ENCODE data around the gene TNIP3. TPM values are rescaled to one million over a fixed set of nuclear protein-coding genes. Genes with fewer than 3 reads are reported as not detected.

The TNIP3 gene
- total and polyA plus RNA-seq, 2 of the 4 experiments (the other 2 are of a cell fraction), result 0.10 to 0.18 TPM

GRCh38 chr4:121127100-121127499 is 37.0 kb downstream of the TNIP3 start:
- no peak for TF ChIP-seq MXI1 (IDR thresholded peaks at IDR 0.05; ENCODE audit: borderline replicate concordance, low read depth, low read length)
- no peak for TF ChIP-seq SMC3 (IDR thresholded peaks at IDR 0.05; ENCODE audit: low read depth, low read length)
- no peak for TF ChIP-seq POLR2A (IDR thresholded peaks at IDR 0.05; ENCODE audit: low read depth, low read length)
- no peak for TF ChIP-seq NFE2L2 (IDR thresholded peaks at IDR 0.05; ENCODE audit: low read depth, low read length)
- TF ChIP-seq, protein P1, sequence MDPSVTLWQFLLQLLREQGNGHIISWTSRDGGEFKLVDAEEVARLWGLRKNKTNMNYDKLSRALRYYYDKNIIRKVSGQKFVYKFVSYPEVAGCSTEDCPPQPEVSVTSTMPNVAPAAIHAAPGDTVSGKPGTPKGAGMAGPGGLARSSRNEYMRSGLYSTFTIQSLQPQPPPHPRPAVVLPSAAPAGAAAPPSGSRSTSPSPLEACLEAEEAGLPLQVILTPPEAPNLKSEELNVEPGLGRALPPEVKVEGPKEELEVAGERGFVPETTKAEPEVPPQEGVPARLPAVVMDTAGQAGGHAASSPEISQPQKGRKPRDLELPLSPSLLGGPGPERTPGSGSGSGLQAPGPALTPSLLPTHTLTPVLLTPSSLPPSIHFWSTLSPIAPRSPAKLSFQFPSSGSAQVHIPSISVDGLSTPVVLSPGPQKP (IDR thresholded peaks at IDR 0.05; ENCODE audit: borderline replicate concordance, low read depth, low read length), result no peak
- no peak for TF ChIP-seq RCOR1 (IDR thresholded peaks at IDR 0.05; ENCODE audit: insufficient replicate concordance, low read length)
- no peak for TF ChIP-seq CHD1 (IDR thresholded peaks at IDR 0.05; ENCODE audit: low read depth, low read length)
- no peak for TF ChIP-seq RFX5 (IDR thresholded peaks at IDR 0.05; ENCODE audit: low read depth, low read length)
- no peak for TF ChIP-seq FOS (IDR thresholded peaks at IDR 0.05; ENCODE audit: low read depth, low read length)
- TF ChIP-seq, protein P2, sequence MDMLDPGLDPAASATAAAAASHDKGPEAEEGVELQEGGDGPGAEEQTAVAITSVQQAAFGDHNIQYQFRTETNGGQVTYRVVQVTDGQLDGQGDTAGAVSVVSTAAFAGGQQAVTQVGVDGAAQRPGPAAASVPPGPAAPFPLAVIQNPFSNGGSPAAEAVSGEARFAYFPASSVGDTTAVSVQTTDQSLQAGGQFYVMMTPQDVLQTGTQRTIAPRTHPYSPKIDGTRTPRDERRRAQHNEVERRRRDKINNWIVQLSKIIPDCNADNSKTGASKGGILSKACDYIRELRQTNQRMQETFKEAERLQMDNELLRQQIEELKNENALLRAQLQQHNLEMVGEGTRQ (IDR thresholded peaks at IDR 0.05; ENCODE audit: low read depth, low read length), result no peak
- TF ChIP-seq CEBPB (IDR thresholded peaks at IDR 0.05; ENCODE audit: low read depth, low read length), result no peak
- CTCF ChIA-PET, result interaction anchor here (0.7 kb wide), 1 partner anchor 8 kb away, joined by 3 read pairs; no protein-coding TSS in a partner anchor
- no peaks in the 10 kb centered on the region for H4K20me1 ChIP-seq (ENCODE audit: insufficient read depth, low read length)

More at GRCh38 chr4:121127100-121127499, 37.0 kb downstream of the TNIP3 start:
- Histone ChIP-seq H3K4me3 (ENCODE audit: insufficient read depth, low read depth, low read length) (no peak overlapping the region), H4K91ac (ENCODE audit: insufficient read depth, low read depth, low read length) (no peak overlapping the region), H2AFZ (replicated peaks; ENCODE audit: low read length, poor library complexity) (no peak overlapping the region), H3K4me2 (ENCODE audit: low read depth, low read length) (no peak overlapping the region), H2AK9ac (replicated peaks; ENCODE audit: low read depth, low read length, poor library complexity) (no peak overlapping the region), H3K27me3 (ENCODE audit: control insufficient read depth, insufficient read depth, low read length) (no peaks in the 10 kb centered on the region), H4K8ac (ENCODE audit: low read depth in 2 of 2, low read length in 2 of 2) (no peak overlapping the region), H3K27ac (ENCODE audit: insufficient read depth, low read length) (no peak overlapping the region), H3K4ac (ENCODE audit: low read depth, low read length) (no peak overlapping the region), H2BK20ac (ENCODE audit: low read depth, low read length) (no peak overlapping the region), H4K5ac (ENCODE audit: low read depth, low read length) (no peak overlapping the region), H2BK5ac (ENCODE audit: low read depth, low read length, poor library complexity, severe bottlenecking) (no peak overlapping the region), H2AK5ac (ENCODE audit: low read depth, low read length) (no peak overlapping the region), H3K4me1 (ENCODE audit: control insufficient read depth, insufficient read depth, low read length) (no peaks in the 10 kb centered on the region), H3K9ac (ENCODE audit: low read depth, low read length) (no peak overlapping the region), H3K36me3 (ENCODE audit: control insufficient read depth, insufficient read depth, low read length) (no peaks in the 10 kb centered on the region), H3K9me3 (ENCODE audit: control insufficient read depth, insufficient read depth, low read length) (no peaks in the 10 kb centered on the region), H2BK120ac (ENCODE audit: low read depth, low read length) (no peak overlapping the region), H3K56ac (ENCODE audit: extremely low read depth, insufficient read depth, low read length) (no peak overlapping the region), H3K23ac (ENCODE audit: low read depth, low read length) (no peak overlapping the region), H3K14ac (replicated peaks; ENCODE audit: low read depth, low read length) (no peak overlapping the region), H3K79me1 (ENCODE audit: low read depth in 1 of 2, low read length in 2 of 2) (no peaks in the 10 kb centered on the region), H3K18ac (ENCODE audit: low read depth, low read length) (no peak overlapping the region), H3K9me1 (ENCODE audit: insufficient read depth, low read length) (no peaks in the 10 kb centered on the region), H2BK15ac (ENCODE audit: low read depth, low read length) (no peak overlapping the region)
- intact Hi-C loops (cut with micrococcal nuclease), result no loop called here
- POLR2A ChIA-PET (ENCODE audit: unreplicated experiment), result no interaction called here
- WGBS, 2 experiments (ENCODE audit: extremely low coverage in 2 of 2, insufficient read length in 1 of 2), result no CpG with 5 or more reads among the region's 1 CpG
- no peak for DNase-seq
- in situ Hi-C loops (cut with MboI; ENCODE audit: low sequenced_read_pairs), result no loop called here
- dilution Hi-C loops (cut with HindIII; ENCODE audit: low sequenced_read_pairs, unreplicated experiment), result no loop called here
- ATAC-seq (ENCODE audit: low read depth), result no peak
- BruUV-seq (replicated peaks), result no TSS peak
